ENCODE data around the gene GLRX3.
A peak's percentile ranks its signal among the peaks of the same experiment; 100 is the strongest.
"Not testable (repeated sequence)": the region's sequence is repeated elsewhere in the genome, so short reads cannot be mapped to it uniquely, and the experiment has no call there.

GLRX3 gene

DNA sequence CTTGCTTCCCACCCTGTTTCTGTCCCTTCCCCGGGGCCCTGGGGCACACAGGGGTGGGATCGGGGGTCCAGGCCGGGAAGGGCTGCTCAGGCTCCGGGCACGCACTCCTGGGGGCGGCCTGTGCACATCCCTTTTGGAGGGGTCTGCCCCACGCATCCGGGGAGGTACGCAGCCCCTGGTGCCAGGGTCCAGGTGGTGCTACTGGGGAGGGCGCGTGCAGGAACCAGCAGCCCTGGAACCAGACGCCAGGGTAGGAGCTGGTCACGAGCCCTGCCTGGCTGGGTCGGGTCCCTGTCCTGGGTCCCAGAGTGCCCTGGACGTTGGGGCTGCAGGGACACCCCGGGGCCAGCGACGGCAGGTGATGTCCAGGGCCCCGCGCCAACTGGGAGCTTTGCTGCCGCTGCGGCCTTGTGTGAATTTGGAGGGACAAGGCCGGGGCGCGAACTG is 53.4 kb downstream of the GLRX3 start:
- DNase-seq (ENCODE audit: low read depth in 2 of 2), result no peak

DNA sequence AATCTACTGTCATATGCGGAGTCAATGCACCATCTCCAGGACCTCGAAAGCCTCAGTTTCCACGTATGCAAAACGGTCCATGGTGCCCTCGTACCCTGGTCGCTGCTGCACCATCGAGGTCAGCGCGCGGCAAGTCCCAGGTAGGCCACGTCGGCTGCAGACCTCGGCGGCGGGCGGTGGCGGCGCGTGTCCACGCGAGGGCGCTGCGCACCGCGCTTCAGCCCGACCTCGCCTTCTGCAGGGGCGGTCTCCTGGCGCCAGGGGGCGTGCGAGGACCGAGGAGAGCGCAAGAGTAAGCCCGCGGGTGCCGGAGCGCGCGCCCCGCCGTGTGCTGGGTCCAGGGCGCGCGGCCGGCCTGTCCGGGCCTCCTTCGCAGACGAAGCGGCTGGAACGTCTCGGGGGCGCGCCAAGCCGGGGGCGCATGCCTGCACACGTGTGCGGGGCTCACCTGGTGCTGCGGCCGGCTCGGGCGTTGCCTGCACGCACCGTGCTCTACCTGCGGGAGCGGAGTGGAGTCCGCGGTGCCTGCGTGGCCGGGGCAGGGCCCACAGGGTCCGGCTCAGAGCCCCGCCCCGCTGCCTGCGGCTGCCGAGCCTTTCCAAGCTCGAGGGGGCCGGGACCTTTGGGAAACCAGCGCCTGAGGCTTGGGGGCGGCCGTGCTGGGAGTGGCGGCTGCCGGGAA is 54.0 kb downstream of the GLRX3 start:
- peak; percentile 67 to 87 for DNase-seq (ENCODE audit: low read depth in 2 of 2)

DNA sequence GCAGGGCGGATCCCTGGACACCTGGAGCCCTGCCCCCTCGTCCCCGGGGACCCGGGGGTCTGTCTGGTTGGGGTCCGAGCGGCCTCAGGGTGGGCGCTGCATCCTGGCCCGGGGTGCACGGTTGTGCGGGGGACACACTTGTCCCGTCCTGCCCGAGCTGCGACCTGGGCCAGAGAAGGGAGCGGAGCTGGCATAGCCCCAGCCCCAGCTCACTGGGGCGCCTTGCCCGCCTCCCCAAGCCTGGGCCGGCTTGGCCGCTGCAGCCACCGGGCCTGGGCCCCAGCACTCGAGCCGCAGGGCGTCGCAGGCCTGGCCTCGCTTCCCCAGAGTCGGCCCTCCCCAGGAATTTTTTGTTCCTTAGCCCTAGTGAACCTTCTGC is 54.5 kb downstream of the GLRX3 start:
- no peak for DNase-seq (ENCODE audit: low read depth in 2 of 2)

DNA sequence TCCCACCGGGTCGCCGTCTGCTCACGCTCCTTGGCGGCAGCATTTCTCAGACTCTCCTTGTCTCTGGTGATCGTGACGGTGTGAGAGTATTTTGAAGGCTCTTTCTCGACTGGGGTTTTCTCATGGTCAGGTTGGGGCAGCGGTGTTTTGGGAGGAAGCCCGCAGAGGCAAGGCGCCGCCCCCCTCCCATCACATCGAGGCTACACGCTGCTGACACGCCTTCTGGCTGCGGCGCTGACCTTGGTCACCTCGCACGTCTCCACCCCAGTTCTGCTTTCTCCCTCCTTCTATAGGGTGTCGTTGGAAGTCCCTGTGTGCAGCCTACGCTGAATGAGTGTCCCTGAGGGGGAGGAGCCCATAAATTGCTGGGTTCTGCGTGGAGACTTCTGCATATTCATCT is 55.2 kb downstream of the GLRX3 start:
- DNase-seq (ENCODE audit: low read depth in 2 of 2), result no peak

DNA sequence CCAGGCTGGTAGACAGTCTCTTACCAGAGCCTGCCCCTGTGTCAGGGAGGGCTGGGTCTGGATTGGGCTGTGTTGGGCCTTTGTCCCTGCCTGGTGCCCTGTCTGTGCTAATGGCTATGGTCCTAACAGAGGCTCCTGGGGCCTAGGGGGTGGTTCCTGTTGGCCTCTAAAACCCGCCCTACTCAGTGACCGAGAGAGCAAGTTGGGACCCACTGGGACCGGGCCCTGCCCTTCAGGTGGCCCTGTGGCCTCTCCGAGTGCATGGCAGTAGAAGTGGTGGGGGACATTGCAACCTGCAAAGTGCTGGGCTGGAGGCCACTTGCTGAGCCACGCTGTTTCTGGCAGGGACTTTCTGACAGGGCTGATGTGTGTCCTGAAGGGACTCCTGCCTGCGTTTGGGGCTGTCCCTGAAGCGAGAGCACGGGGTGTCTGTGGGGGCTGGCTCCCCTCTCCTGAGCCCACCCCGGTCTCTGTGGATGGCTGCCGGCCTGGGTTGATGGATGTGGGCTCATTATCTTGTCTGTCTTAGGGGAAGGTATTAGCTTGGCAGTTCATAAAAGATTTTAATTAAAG is 56.2 kb downstream of the GLRX3 start:
- DNase-seq (ENCODE audit: low read depth in 2 of 2), result no peak

DNA sequence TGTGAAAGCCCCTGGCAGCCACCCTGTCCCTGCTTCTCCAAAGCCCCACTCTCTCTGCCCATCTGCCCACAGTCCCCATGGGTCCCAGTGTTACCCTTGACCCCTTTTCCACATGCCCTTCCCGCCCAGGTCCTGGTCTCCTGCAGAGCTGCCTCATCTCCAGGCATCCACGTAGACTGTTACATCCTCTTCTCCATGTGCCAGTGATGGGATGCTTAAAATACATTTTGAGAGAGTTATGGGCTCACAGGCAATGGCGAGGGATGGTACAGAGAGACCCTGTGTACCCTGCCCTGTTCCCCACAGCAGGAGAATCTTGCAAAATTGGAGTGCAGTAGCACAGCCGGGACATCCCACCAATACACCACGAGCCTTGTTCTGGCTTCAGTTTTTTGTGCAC is 56.8 kb downstream of the GLRX3 start:
- DNase-seq (ENCODE audit: low read depth in 2 of 2), result no peak

DNA sequence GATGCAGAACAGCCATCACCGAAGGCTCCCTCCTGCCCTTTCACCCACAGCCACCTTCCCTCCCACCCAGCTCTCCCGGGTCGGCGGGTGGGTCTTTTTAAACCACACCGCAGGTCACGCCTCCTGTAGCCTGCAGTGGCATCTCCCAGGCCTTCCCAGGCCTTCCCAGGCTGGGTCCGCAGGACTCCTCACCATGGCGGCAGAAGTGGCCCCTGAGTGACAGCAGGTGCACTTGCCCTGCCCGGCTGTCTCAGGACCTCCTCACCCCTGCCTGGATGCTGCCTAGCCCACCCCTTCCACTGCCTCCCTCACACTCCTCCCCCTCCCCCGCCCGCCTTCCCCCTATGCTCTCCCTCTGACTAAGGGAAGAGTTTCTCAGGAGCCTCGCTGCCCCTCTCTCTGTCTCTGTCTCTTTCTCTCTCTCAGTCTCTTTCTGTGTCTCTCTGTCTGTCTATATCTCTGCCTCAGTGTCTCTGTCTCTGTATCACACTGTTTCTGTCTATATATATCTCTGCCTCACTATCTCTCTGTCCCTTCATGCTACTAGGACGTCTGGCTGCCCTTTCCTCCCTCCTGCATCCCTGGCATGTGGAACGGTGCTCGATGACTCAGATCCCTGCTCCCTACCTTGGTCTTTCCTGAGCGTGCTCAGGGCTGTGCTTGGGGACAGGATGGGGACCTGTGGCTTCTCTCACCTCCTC is 57.5 kb downstream of the GLRX3 start:
- DNase-seq (ENCODE audit: low read depth in 2 of 2), result no peak

DNA sequence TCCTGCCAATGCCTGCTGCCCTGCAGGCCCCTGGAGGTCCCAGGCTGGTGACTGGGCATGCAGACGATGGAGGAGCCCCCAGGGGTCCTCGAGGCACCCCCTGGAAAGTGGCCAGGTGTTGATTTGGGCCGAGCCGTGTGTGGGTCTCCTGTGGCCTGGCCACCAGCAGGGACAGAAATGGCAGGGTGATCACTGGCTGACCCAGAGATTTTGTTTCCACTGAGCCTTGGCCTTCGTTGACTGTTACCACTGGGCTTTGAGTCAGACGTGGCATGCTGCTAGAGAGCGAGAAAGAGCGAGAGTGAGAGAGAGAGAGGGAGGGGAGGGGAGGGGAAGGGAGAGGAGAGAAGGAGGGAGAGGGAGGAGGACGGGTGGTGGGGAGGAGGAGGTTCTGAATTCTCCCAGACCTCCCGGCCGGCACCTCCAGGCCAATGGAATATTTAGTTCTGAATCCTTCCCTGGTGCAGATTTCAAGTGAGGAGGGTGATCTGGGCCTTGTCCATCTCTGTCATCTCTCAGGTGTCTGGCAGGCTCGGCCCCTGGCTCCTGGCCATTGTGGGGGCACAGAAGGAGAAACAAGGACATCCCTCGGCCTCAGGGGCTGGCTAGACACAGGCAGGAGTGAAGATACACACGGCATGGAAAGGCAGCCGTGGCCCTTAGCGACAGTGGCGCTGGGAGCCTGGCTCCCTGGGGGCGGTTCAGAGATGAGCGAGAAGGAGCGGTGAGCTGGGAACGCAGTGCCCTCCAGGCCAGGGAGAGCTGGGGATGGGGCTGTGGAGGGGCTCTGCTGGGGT is 58.2 kb downstream of the GLRX3 start:
- DNase-seq (ENCODE audit: low read depth in 2 of 2), result no peak

DNA sequence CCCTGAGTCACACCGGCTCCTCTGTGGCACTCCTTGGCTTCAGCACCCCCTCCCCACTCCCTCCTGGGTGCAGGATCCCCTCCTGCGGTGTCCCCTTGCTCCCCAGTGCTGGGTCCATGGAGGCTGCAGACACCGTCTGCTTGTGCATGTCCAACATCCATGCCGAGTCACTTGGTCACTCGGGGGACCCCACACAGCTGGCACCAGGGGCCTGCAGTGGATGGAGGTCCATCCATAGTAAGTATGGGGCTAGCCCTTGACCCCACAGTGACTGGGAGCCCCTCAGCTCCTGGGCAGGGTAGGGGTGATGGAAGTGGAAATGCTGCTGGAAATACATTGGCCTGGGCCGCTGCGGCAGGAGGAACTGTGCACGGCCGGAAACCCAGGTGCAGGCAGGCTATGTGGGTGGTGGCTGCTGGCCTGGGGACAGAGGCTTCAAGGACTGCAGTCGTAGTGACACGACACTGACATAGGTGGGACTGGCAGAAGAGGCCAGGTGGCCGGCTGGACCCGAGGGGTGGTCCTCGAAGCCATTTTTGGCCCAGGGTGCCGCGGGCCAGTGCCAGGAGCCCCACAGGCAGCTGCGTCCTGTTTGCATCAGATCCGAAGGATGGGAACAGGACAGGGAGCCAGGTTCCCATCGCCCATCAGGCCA is 58.9 kb downstream of the GLRX3 start:
- DNase-seq (ENCODE audit: low read depth in 2 of 2), result no peak

DNA sequence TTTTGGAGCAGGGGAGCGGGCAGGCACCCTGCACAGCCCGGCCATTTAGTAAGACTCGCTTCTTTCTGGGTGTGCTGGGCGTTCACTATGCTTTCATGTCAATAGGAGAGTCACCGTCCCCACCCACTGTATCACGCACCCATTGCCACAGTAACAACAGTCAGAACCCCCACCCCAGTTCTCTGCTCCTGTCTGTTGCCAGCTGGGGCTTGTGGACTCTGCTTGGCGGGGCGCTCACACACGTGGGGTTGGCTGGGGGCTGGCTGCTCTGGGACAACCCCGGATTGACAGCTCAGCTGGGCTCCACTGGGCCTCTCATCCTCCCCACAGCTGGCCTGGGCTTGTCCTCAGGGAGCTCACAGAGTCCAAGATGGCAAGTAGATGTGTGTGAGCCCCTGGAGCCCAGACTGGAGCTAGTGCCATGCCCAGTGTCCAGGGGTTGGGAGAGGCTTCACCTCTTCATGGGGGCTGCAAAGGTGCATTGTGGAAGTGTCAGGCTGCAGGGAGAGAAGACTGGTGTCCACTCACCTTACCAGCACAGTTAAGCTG is 59.6 kb downstream of the GLRX3 start:
- no peak for DNase-seq (ENCODE audit: low read depth in 2 of 2)

DNA sequence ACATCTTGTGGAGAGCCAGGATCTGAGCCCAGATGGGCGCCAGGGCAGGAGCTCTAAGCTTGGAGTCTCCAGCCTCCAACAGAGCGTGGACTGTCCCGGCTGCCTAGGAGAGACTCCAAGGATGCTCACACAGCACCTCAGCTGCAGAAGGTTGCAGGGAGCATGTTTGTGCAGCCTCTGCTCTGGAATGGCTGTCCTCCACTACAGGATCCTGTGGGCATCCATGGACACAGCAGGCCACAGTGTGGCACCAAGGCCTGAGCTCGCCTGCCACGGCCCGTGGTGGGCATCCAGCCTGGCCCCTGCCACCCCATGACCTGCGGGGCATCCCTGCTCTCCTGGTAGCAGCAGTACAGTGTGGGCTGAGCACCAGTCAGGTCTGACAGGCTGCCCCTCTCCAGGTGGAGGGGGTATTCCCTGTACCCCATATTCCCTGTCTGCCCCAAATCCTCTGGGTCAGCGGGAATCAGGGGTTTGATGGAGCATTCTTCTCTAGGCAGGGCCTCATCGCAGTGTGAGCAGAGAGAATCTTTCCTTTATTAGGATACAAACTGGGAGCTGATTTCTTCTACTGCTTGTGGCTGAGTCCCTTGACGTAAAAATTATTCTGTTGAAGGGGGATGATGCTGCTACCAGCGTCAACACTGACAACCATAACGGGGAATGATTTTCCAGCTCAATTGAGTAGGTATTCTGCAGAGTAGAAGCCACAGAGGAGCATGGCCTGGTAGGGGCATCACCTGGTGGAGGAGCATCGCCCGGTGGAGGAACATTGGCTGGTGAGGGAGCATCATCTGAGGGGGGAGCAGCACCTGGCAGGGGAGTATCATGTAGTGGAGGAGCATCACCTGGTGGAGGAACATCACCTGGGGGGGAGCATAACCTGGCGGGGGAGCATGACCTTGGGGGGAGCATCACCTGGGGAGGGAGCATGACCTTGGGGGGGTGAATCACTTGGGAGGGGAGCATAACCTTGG is 60.6 kb downstream of the GLRX3 start:
- DNase-seq (ENCODE audit: low read depth in 2 of 2), result no peak

DNA sequence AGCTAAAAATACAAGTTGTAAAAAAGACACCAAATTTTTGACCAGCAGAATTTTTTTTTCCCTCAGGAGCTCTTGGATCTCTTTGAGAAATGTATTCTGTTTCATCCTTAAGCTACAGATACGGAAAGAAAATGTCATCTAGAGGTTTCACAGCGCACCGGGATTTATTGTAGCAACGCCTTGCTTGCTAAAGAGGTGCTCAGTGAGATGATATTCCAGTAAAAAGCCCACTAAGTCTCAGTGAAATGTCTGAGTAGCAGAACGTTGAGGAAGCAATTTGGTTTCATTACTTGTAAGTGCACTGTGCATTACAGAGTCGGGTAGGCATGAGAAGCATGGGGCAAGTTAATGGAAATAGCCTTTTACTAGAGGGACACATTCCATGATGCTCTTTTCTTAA is 62.5 kb downstream of the GLRX3 start:
- no peak for DNase-seq (ENCODE audit: low read depth in 2 of 2)

DNA sequence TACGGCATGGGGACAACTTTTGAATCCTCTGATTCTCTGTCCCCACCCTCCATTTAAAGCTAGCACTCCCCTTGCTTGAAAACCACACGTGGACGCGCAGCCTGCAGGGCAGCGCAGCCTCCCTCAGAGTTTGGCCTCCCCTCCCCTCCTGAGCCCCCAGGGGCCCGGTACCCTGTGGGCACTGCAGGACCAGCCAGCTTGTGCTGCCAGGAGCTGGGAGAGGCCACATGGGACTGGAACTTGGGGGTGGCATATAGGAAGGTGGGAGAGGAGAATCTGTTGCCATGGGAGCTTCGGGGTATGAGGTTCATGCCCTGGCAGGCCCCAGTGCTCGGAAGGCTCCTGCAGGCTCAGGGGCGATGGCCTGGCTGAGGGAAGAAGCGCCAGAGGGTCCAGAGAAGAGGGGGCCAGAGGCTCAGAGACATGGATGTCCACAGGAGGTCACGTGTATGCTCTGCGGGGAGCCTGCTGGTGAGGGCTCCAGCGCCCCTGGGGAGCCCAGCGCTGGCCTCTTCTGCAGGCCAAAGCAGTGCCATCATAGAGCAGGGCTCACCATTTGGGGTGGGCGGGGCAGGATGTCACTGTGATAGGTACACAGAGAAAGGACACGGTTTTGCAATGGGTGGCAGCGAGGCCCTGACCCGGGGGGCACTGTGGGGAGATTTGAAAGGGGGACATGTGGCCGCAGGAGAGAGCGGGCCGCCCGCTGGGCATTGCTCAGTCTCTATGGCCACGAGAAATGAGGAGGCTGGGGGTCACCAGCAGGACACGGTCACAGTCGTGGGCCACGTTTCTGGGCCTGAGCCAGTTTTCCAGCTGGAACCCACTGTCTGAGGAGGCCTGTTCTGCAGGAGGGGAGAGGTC is 64.2 kb downstream of the GLRX3 start:
- DNase-seq (ENCODE audit: low read depth in 2 of 2), result no peak

DNA sequence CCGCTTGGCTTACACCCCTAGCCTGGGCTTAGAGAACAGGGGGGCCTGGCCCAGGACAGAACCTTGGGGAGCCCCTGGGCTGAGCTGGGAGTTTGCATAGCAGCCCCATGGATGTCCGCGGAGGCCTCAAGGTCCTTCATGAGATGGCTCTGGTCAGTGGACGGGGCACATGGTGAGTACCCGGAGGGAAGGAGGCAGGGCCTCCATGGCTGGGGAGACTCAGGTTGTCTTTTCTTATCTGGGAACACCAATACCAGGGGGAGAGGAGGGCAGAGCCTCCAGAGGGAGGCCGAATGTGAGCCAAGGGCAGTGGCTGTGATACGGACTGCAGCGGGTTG is 64.8 kb downstream of the GLRX3 start:
- DNase-seq (ENCODE audit: low read depth in 2 of 2), result no peak

DNA sequence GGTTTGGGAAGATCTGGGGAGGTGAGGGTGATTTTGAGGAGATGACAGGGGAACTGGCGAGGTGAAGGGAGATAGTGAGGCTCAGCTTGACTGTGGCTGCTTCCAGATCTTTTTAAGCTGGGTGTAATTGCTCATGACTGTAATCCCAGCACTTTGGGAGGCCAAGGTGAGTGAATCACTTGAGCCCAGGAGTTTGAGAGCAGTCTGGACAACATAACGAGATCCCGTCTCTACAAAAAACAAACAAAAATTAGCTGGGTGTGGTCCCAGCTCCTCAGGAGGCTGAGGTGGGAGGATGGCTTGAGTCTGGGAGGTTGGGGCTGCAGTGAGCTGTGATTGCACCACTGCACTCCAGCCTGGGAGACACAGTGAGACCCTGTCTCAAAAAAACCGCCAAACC is 66.0 kb downstream of the GLRX3 start:
- not testable (repeated sequence) for DNase-seq (ENCODE audit: low read depth in 2 of 2)

DNA sequence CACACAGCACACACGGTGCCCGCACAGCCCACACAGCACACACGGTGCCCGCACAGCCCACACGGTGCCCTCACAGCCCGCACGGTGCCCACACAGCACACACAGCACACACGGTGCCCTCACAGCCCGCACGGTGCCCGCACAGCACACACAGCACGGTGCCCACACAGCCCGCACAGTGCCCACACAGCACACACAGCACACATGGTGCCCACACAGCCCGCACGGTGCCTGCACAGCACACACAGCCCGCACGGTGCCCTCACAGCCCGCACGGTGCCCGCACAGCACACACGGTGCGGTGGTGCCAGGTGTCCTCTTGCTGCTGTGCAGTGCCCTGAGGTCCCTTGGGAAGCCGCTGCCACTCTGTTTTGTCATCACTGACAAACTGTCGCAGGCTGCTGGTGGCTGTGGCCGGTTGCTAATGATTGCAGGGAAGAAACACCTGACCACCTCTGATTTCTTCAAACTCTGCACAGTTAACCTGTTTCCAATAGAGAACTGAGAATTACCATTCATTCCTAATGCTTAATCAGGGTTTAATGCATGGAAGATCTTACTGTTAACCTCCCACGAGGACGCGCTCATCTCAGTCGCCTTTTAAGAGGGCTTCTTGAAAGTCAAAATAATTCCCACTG is 66.9 kb downstream of the GLRX3 start:
- no peak for DNase-seq (ENCODE audit: low read depth in 2 of 2)

DNA sequence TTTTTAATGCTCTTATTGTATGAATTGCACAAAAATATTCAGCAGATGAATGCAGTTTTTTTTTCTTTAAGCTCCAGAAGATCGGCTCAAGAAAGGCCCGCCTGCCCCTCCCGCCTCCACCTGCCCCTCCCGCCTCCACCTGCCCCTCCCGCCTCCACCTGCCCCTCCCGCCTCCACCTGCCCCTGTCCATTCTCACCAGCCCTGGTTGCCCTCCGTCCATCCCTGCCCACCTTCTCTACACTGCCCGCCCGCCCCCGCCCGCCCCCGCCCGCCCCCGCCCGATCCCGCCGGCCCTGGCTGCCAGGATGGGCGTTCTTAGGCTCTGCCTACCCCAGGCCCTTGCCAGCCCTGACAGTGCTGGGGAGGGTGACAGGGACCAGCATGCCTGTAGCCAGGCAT is 67.4 kb downstream of the GLRX3 start:
- DNase-seq (ENCODE audit: low read depth in 2 of 2), result no peak

DNA sequence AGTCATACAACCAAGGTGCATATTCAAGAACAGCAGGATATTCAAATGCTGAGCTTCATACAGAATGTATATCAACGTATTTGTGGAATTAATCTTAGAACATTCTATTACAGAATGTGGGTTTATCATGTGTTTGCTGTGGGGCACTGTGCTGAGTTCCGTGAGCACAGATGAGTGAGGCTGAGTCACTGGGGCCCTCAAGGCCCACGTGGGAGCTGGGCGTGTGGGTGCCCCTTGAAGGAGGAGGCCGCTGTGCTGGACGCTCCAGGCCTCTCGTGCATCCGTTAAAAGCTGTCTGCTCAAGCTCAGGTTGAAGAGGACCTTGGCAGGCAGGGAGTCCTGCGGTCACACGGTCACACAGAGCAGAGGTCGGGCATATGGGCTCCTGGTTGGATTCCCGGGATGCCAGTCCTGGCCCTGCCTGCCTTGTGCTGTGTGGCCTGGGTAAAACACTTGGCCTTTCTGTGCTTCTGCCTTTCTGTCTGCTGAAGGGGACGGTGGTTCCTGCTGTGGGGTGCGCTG is 70.1 kb downstream of the GLRX3 start:
- no peak for DNase-seq (ENCODE audit: low read depth in 2 of 2)

DNA sequence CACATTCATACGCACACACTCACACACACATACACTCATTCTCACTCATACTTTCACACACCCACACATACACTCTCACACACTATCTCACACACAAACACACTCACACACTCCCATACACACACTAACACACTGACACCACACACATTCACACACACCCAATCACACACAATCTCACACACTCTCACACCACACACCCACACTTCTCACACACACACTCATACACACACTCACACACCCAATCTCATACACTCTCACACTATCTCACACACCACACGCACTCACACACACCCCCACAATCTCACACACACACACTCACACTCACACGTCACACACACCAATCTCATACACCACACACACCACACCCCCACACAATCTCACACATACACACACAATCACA is 71.0 kb downstream of the GLRX3 start:
- DNase-seq (ENCODE audit: low read depth in 2 of 2), result no peak

Measured in stimulated activated CD8-positive, alpha-beta memory T cell treated with anti-CD3 and anti-CD28 coated beads, Interleukin-7, amount 100 ng/mL, for 1 hour (primary cell).